KMS-11 (cell line): ENCODE results near the gene RBM11.
"Not testable (repeated sequence)": the region's sequence is repeated elsewhere in the genome, so short reads cannot be mapped to it uniquely, and the experiment has no call there.

Source experiments
- H2AFZ ChIP-seq: fragments of 200-600 bp; sonication (generic); 2 replicates; pipeline ENCODE4 v1.6.1; 2016; ENCODE audit warnings: antibody characterized with exemption, mixed run types, low read depth
- H3K27ac ChIP-seq: fragments of 200-600 bp; sonication (generic); 2 replicates; pipeline ENCODE4 v1.6.1; 2016; ENCODE audit warnings: mild to moderate bottlenecking, mixed run types
- H3K27me3 ChIP-seq: fragments of 200-600 bp; sonication (generic); 2 replicates; pipeline ENCODE4 v1.6.1; 2017; ENCODE audit warnings: mild to moderate bottlenecking, low read depth, mixed run types, moderate library complexity; ENCODE audit not compliant: insufficient read depth
- H3K36me3 ChIP-seq: fragments of 200-600 bp; sonication (generic); 2 replicates; pipeline ENCODE4 v1.6.1; 2017; ENCODE audit warnings: mild to moderate bottlenecking, mixed run types; ENCODE audit not compliant: insufficient read depth
- H3K4me1 ChIP-seq: fragments of 200-600 bp; sonication (generic); 2 replicates; pipeline ENCODE4 v1.6.1; 2016; ENCODE audit warnings: mild to moderate bottlenecking, low read depth, mixed run types; ENCODE audit not compliant: poor library complexity, severe bottlenecking
- H3K4me2 ChIP-seq: fragments of 200-600 bp; sonication (generic); 2 replicates; pipeline ENCODE4 v1.7.0; 2016; ENCODE audit warnings: mild to moderate bottlenecking, mixed run types
- H3K4me3 ChIP-seq: fragments of 200-600 bp; sonication (generic); IDR thresholded peaks from 2 replicates; pipeline ENCODE4 v1.6.1; 2017; ENCODE audit warnings: low read depth, low read length, mixed read lengths; ENCODE audit not compliant: insufficient read depth
- H3K79me2 ChIP-seq: fragments of 200-600 bp; sonication (generic); 2 replicates; pipeline ENCODE4 v1.6.1; 2016; ENCODE audit warnings: low read depth, mixed run types; ENCODE audit not compliant: insufficient read depth
- H3K9ac ChIP-seq: fragments of 200-600 bp; sonication (generic); 2 replicates; pipeline ENCODE4 v1.6.1; 2016; ENCODE audit warnings: mild to moderate bottlenecking, mixed run types
- H4K20me1 ChIP-seq: fragments of 200-600 bp; sonication (generic); 2 replicates; pipeline ENCODE4 v1.6.1; 2016; ENCODE audit warnings: mild to moderate bottlenecking, mixed run types; ENCODE audit not compliant: insufficient read depth
- TF ChIP-seq, protein P1 (sequence below): fragments of 200-600 bp; sonication (generic); conservative IDR thresholded peaks from 2 replicates; pipeline ENCODE4 v1.6.1; 2017; ENCODE audit warnings: low read depth, mild to moderate bottlenecking, antibody characterized with exemption, low read length, moderate library complexity, mixed read lengths

RBM11 gene, protein sequence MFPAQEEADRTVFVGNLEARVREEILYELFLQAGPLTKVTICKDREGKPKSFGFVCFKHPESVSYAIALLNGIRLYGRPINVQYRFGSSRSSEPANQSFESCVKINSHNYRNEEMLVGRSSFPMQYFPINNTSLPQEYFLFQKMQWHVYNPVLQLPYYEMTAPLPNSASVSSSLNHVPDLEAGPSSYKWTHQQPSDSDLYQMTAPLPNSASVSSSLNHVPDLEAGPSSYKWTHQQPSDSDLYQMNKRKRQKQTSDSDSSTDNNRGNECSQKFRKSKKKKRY

DNA sequence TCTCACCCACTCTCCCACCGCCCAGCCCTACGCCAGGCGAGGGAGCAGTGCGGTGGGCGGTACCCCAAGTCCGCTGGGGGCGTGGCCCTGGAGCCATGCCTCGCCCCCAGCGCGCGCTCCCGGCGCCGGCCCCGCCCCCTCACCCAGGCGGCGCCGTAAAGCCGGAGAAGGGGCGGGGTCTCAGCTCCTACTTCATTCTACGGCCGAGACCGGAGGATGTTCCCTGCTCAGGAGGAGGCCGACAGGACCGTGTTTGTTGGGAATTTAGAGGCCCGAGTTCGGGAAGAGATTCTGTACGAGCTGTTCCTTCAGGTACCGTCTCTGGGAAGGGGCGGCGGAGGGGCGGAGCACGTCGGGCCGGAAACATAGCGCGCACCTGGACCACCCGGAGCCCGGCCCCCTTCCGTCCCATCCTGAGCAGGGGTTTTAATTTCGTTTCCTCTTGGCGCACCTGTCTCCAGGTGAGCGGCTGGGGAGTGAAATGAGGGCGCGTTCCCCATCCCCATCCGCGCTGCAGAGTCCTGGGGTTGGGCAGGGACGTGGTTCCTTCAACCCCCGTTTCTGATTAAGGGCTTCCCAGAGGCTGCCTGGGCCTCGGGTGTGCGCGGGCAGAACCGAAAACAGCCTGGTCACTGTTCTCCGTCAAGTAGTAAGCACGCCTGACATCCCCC is at the start of gene RBM11:
RBM11 (plus strand) TSS at position 187 of the 671 bp plus-strand sequence; CDS start at position 217, 30 bp downstream.
- Histone ChIP-seq H3K36me3 (no peaks in the 10 kb centered on the region), H4K20me1 (no peaks in the 10 kb centered on the region), H3K4me1 (peaks cover 6% of the 10 kb centered on the region), H3K27me3 (no peaks in the 10 kb centered on the region), H3K79me2 (no peaks in the 10 kb centered on the region), H3K27ac (peak within 1 kb of the TSS; percentile 20; the same call in 1 of the 2 replicates), H2AFZ (peak within 1 kb of the TSS; percentile 98), H3K4me2 (peak within 1 kb of the TSS; percentile 55), H3K4me3 (no peak within 1 kb of the TSS), H3K9ac (peak within 1 kb of the TSS; percentile 60)
- TF ChIP-seq, protein P1, sequence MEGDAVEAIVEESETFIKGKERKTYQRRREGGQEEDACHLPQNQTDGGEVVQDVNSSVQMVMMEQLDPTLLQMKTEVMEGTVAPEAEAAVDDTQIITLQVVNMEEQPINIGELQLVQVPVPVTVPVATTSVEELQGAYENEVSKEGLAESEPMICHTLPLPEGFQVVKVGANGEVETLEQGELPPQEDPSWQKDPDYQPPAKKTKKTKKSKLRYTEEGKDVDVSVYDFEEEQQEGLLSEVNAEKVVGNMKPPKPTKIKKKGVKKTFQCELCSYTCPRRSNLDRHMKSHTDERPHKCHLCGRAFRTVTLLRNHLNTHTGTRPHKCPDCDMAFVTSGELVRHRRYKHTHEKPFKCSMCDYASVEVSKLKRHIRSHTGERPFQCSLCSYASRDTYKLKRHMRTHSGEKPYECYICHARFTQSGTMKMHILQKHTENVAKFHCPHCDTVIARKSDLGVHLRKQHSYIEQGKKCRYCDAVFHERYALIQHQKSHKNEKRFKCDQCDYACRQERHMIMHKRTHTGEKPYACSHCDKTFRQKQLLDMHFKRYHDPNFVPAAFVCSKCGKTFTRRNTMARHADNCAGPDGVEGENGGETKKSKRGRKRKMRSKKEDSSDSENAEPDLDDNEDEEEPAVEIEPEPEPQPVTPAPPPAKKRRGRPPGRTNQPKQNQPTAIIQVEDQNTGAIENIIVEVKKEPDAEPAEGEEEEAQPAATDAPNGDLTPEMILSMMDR, result no peak

DNA sequence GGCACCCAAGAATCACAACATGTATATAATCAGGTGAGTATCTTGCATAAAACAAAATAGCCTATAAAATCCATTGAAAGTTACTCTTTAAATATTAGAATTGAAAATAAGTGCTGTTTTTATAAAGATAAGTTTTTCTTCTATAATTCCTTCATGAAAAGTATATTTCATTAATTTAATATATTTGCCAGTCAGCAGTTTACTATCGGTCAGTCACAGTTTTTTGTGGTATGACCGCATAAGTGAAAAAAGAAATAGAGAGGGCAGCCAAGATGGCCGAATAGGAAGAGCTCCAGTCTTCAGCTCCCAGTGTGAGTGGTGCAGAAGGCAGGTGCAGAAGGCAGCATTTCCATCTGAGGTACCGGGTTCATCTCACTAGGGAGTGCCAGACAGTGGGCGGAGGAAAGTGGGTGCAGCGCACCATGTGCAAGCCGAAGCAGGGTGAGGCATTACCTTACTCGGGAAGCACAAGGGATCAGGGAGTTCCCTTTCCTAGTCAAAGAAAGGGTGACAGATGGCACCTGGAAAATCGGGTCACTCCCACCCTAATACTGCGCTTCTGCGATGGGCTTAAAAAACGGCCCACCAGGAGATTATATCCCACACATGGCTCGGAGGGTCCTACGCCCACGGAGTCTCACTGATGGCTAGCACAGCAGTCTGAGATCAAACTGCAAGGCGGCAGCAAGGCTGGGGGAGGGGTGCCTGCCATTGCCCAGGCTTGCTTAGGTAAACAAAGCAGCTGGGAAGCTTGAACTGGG is 49.3 kb upstream of the RBM11 start:
- not testable (repeated sequence) for H3K4me2 ChIP-seq, H3K4me1 ChIP-seq, H2AFZ ChIP-seq, H3K79me2 ChIP-seq, H3K9ac ChIP-seq, H3K27ac ChIP-seq, H3K4me3 ChIP-seq, H4K20me1 ChIP-seq, H3K36me3 ChIP-seq, H3K27me3 ChIP-seq

DNA sequence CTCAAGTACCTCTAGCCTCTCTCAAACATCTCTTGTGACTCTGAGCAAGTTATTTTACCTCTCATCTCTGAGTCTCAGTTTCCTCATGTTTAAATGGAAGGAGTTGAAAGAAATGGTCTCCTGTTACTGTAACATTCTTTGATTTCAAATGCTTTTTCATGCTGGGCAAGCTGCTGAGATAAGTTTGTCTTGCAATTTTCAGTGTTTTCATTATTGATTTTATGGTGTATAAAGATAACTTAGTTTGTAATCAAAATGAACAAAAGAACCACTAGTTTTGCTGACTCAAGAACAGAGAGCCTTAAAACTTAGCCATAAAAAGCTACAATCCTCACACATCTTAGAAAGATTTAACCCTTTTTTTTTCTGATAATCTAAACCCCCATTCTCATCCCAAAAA is 9.7 kb upstream of the RBM11 start:
- H3K4me3 ChIP-seq, result no peak overlapping the region
- H3K27ac ChIP-seq, result no peak overlapping the region
- no peak overlapping the region for H3K9ac ChIP-seq
- TF ChIP-seq, protein P1, result no peak
- H2AFZ ChIP-seq, result no peak overlapping the region
- no peaks in the 10 kb centered on the region for H3K27me3 ChIP-seq
- no peaks in the 10 kb centered on the region for H4K20me1 ChIP-seq
- no peaks in the 10 kb centered on the region for H3K79me2 ChIP-seq
- H3K4me1 ChIP-seq, result no peaks in the 10 kb centered on the region
- no peaks in the 10 kb centered on the region for H3K36me3 ChIP-seq
- H3K4me2 ChIP-seq, result no peak overlapping the region

DNA sequence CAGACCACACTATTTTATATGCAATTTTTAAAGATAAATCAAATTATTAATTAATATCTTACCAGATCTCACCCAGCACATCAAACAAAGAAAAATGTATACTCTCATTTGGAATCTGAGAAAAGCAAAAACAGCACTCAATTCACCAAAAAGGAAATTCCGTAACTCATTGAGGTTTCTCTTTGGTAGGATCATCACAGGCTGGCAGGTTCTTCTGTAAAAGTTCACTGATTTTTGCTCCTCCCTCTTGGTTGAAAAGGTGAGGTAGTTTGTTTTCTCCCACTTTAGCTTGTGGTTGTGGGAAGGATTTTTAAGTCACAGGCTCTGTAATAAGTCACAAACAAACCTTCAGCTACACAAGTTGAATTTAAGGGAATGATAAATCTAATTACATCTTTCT is 5.2 kb upstream of the RBM11 start, which contains the start of gene LIPI:
LIPI (minus strand) TSS at position 218 of the 400 bp plus-strand sequence; CDS start at position 108, 110 bp downstream.
- Histone ChIP-seq H3K27me3 (no peaks in the 10 kb centered on the region), H3K36me3 (no peaks in the 10 kb centered on the region), H3K79me2 (no peaks in the 10 kb centered on the region), H3K4me2 (no peak within 1 kb of the TSS), H4K20me1 (no peaks in the 10 kb centered on the region), H3K4me1 (no peaks in the 10 kb centered on the region), H3K4me3 (no peak within 1 kb of the TSS), H3K9ac (no peak within 1 kb of the TSS), H2AFZ (no peak within 1 kb of the TSS), H3K27ac (no peak within 1 kb of the TSS)
- TF ChIP-seq, protein P1, result no peak
